Colonic mucosa (tissue), 4 donors: ENCODE data around the gene TRAPPC12. TPM values are rescaled to one million over a fixed set of nuclear protein-coding genes. Genes with fewer than 3 reads are reported as not detected.

Source experiments
- DNase-seq: peaks from one replicate; pipeline ENCODE4 v3.0.0-alpha.2; 2020
- H3K27ac ChIP-seq: fragments of 200-600 bp; one replicate; pipeline ENCODE4 v1.8.0; 2021
- H3K27me3 ChIP-seq: fragments of 200-600 bp; one replicate; pipeline ENCODE4 v1.8.0; 2021
- H3K36me3 ChIP-seq: fragments of 200-600 bp; one replicate; pipeline ENCODE4 v1.8.0; 2021
- H3K4me1 ChIP-seq: fragments of 200-600 bp; one replicate; pipeline ENCODE4 v1.8.0; 2021; ENCODE audit warnings: mild to moderate bottlenecking
- H3K4me3 ChIP-seq: fragments of 200-600 bp; one replicate; pipeline ENCODE4 v1.8.0; 2021
- H3K9ac ChIP-seq, 2 donors: one replicate each; pipeline ENCODE4 v1.7.0; 2013; ENCODE audit warnings: control low read depth in 2 of 2, low read depth in 2 of 2, low read length in 2 of 2
- H3K9me3 ChIP-seq: fragments of 200-600 bp; one replicate; pipeline ENCODE4 v1.8.0; 2021
- intact Hi-C: fragments of 100-400 bp; cut with DNase I; formaldehyde crosslinking; loops from one replicate; pipeline ENCODE4 v1.14.1; 2022
- total RNA-seq, 2 donors: library from RNA; stranded (reverse); fragmentation: NEBNext Ultra II Directional in 1 of 2; extraction: Animal tissue kit (Norgen Biotek cat#: 25700) in 1 of 2; gene quantifications; one replicate each; pipeline ENCODE4 v1.2.1, GENCODE V29; 2021
- TF ChIP-seq, protein P1 (sequence below): fragments of 200-600 bp; IDR thresholded peaks from one replicate; pipeline ENCODE4 v1.8.0; 2022; ENCODE audit warnings: antibody characterized with exemption, mild to moderate bottlenecking
- donor health status: healthy.
- donor health status: DM: no; HTN: no; CAD: no.
- donor health status: DM: no; HTN: no; CAD: no.

Gene TRAPPC12
- total RNA-seq, 2 donors from 2014 or later = 59.1 to 91.5 TPM

DNA sequence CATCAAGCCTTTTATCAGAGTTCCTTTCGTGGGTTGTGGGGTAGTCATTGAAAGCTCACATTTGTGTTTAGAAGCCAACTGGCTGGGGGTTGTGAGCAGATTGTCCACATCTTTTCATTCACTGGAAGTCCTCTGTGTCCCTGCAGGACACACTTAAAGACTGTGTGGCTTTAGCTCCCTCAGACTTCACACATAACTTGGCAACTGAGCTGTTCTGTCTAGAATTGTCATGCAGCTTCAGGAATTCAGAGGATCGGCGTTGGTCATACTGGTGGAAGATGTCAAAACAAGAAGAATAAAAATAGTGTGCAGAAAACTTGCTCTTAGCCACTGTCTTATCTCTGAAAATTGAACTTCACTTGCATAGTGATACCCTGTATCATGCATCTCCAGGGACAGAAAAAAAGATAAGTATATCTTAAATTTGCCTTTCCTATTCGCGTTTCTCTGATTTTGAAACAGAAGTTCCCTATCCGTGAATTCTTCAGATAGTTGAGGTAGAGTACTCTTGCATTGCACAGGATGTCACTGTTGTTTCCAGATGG, 49.6 kb downstream of the TRAPPC12 start:
- no peaks in the 10 kb centered on the region for H3K9me3 ChIP-seq
- H3K4me3 ChIP-seq = no peak overlapping the region
- no peak for DNase-seq
- no peaks in the 10 kb centered on the region for H3K36me3 ChIP-seq
- H3K27ac ChIP-seq = no peak overlapping the region
- intact Hi-C loops = loop anchor here (10.0 kb wide), 1 partner anchor 226 kb away; the partner anchor contains the start of gene ALLC
- no peak overlapping the region for H3K9ac ChIP-seq
- no peaks in the 10 kb centered on the region for H3K27me3 ChIP-seq
- TF ChIP-seq, protein P1, sequence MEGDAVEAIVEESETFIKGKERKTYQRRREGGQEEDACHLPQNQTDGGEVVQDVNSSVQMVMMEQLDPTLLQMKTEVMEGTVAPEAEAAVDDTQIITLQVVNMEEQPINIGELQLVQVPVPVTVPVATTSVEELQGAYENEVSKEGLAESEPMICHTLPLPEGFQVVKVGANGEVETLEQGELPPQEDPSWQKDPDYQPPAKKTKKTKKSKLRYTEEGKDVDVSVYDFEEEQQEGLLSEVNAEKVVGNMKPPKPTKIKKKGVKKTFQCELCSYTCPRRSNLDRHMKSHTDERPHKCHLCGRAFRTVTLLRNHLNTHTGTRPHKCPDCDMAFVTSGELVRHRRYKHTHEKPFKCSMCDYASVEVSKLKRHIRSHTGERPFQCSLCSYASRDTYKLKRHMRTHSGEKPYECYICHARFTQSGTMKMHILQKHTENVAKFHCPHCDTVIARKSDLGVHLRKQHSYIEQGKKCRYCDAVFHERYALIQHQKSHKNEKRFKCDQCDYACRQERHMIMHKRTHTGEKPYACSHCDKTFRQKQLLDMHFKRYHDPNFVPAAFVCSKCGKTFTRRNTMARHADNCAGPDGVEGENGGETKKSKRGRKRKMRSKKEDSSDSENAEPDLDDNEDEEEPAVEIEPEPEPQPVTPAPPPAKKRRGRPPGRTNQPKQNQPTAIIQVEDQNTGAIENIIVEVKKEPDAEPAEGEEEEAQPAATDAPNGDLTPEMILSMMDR = no peak
- no peaks in the 10 kb centered on the region for H3K4me1 ChIP-seq

- Histone ChIP-seq H3K9ac (no peak overlapping the region), H3K27ac (no peak overlapping the region), H3K9me3 (no peaks in the 10 kb centered on the region), H3K36me3 (no peaks in the 10 kb centered on the region), H3K4me1 (no peaks in the 10 kb centered on the region), H3K4me3 (no peak overlapping the region), H3K27me3 (no peaks in the 10 kb centered on the region)
- DNase-seq = no peak
- TF ChIP-seq, protein P1 = no peak
- intact Hi-C loops = no loop called here
These were observed 50.7 kb downstream of the TRAPPC12 start for GRCh38 chr2:3430172-3430571.

DNA sequence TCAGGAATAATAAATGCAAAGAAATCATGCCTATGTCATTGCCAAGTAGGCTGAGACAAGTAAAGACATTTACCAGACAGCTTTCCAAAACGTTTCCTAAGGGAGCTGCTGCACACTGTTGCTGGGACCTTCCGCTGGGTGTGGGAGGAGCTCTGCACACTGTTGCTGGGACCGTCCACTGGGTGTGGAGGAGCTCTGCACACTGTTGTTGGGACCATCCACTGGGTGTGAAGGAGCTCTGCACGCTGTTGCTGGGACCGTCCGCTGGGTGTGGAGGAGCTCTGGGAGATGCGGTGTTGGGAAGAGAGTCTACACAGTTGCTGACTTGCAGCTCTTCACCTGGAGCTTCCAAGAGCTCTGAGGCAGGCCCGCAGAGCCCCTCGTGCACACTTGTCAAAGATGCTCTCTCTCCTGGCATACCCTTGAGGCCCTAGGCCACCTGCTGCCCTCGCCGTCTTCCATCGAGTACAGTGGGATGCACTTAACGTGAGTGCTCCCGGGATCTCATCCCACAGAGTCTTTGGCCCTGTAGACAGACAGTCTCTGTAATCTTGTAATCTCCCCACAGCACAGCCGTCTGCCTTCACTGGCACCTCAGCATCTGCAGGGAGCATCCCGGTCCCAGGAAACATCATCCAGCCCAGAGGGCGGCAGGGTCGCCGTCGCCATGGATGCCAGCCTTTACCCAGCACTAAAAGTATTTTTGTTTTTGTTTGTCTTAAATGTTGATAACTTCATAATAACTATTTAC, 51.4 kb downstream of the TRAPPC12 start:
- H3K27ac ChIP-seq = no peak overlapping the region
- H3K9ac ChIP-seq = no peak overlapping the region
- H3K27me3 ChIP-seq = no peaks in the 10 kb centered on the region
- no peaks in the 10 kb centered on the region for H3K36me3 ChIP-seq
- intact Hi-C loops = no loop called here
- H3K4me3 ChIP-seq = no peak overlapping the region
- no peak for DNase-seq
- no peaks in the 10 kb centered on the region for H3K4me1 ChIP-seq
- TF ChIP-seq, protein P1 = no peak
- H3K9me3 ChIP-seq = no peaks in the 10 kb centered on the region

- no peaks in the 10 kb centered on the region for H3K36me3 ChIP-seq
- no peaks in the 10 kb centered on the region for H3K4me1 ChIP-seq
- no peaks in the 10 kb centered on the region for H3K9me3 ChIP-seq
- no peaks in the 10 kb centered on the region for H3K27me3 ChIP-seq
- H3K4me3 ChIP-seq = no peak overlapping the region
- intact Hi-C loops = no loop called here
- DNase-seq = no peak
- H3K27ac ChIP-seq = no peak overlapping the region
- no peak overlapping the region for H3K9ac ChIP-seq
- TF ChIP-seq, protein P1 = no peak
These were observed 52.6 kb downstream of the TRAPPC12 start for GRCh38 chr2:3432067-3432466.

- no peaks in the 10 kb centered on the region for H3K36me3 ChIP-seq
- no peak for DNase-seq
- no peak overlapping the region for H3K27ac ChIP-seq
- TF ChIP-seq, protein P1 = no peak
- intact Hi-C loops = no loop called here
- H3K9me3 ChIP-seq = no peaks in the 10 kb centered on the region
- H3K9ac ChIP-seq = no peak overlapping the region
- no peak overlapping the region for H3K4me3 ChIP-seq
- H3K4me1 ChIP-seq = no peaks in the 10 kb centered on the region
- no peaks in the 10 kb centered on the region for H3K27me3 ChIP-seq
These were observed 53.3 kb downstream of the TRAPPC12 start for GRCh38 chr2:3432693-3433338.
